ENCODE data around the gene SMARCA2.

DNA sequence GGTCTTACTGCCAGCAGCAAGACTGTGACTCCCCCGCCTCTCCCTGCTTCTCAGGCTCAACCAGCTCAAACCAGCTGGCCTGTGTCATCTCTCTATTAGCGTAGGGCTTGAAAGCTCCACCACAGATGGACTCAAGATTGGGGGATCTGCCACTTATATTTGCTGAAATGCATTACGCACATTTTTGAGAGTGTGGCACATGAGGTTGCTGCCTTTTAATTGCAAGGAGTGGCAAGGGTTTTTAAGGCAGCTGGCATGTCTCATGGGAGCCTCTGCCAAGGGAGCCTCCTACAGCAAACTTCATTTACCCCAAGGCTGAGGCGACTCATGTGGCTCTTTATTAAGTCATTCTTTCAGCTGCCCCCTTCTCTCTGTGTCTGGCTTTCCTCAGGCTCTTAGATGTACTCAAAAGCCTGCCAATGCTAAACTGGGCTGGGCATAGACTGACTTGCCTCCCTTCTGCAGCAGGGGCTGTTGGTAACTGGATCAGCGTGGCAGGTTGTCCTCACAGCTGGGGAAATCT lies 219.3 kb downstream of the SMARCA2 start:
- TF ChIP-seq CTCF (IDR thresholded peaks at IDR 0.05) (no peak), POLR2A (IDR thresholded peaks at IDR 0.05) (no peak)

Data from adrenal gland (tissue), 5 donors.